HepG2 (cell line): ENCODE data around the gene RPRD1A. TPM values are rescaled to one million over a fixed set of nuclear protein-coding genes. Genes with fewer than 3 reads are reported as not detected.

ENCODE experiments used
- DMTF1 ChIP-seq: sonication (generic); formaldehyde crosslinking; IDR thresholded peaks from 2 replicates; pipeline ENCODE4 v1.4.0; 2020; ENCODE audit warnings: mild to moderate bottlenecking, missing genetic modification reagents
- HINFP ChIP-seq: sonication (generic); formaldehyde crosslinking; IDR thresholded peaks from 2 replicates; pipeline ENCODE4 v1.4.0; 2020; ENCODE audit warnings: low read depth, mild to moderate bottlenecking, missing genetic modification reagents
- HOXA3 ChIP-seq: sonication (generic); formaldehyde crosslinking; IDR thresholded peaks from 2 replicates; pipeline ENCODE4 v1.5.0; 2020; ENCODE audit warnings: missing genetic modification reagents
- KDM3A ChIP-seq: IDR thresholded peaks from 2 replicates; pipeline ENCODE4 v1.6.1; 2018; ENCODE audit warnings: low read depth, missing compliant biosample characterization
- MAZ ChIP-seq, 2 experiments: sonication (generic) in 1 of 2; formaldehyde crosslinking in 1 of 2; IDR thresholded peaks; 2 replicates each; pipeline versions ENCODE4 v1.5.0 to v1.6.1; 2012 to 2020; ENCODE audit warnings: low read depth in 2 of 2, mild to moderate bottlenecking in 2 of 2, borderline replicate concordance in 1 of 2, improper control_type of control experiment in 1 of 2, low read length in 1 of 2, missing genetic modification reagents in 1 of 2, moderate library complexity in 1 of 2
- NFYC ChIP-seq: IDR thresholded peaks from 2 replicates; pipeline ENCODE4 v1.6.1; 2016; ENCODE audit warnings: missing genetic modification reagents, missing compliant biosample characterization
- PCBP1 ChIP-seq: fragments of 200-400 bp; formaldehyde crosslinking; IDR thresholded peaks from 2 replicates; pipeline ENCODE4 v1.6.1; 2017; ENCODE audit warnings: mild to moderate bottlenecking, low read depth, low read length, borderline replicate concordance
- PLSCR1 ChIP-seq: sonication (generic); formaldehyde crosslinking; IDR thresholded peaks from 2 replicates; pipeline ENCODE4 v1.5.0; 2020; ENCODE audit warnings: missing genetic modification reagents, mild to moderate bottlenecking, borderline replicate concordance
- SRSF9 ChIP-seq: fragments of 200-400 bp; formaldehyde crosslinking; IDR thresholded peaks from 2 replicates; pipeline ENCODE4 v1.6.1; 2018; ENCODE audit warnings: borderline replicate concordance, mild to moderate bottlenecking, low read depth, low read length; ENCODE audit not compliant: insufficient read depth, poor library complexity, severe bottlenecking
- ZFP36L2 ChIP-seq: sonication (generic); formaldehyde crosslinking; IDR thresholded peaks from 2 replicates; pipeline ENCODE4 v1.4.0; 2020; ENCODE audit warnings: missing genetic modification reagents
- ZFP82 ChIP-seq: sonication (generic); formaldehyde crosslinking; IDR thresholded peaks from 2 replicates; pipeline ENCODE4 v1.5.1; 2020; ENCODE audit warnings: mild to moderate bottlenecking, missing genetic modification reagents, borderline replicate concordance
- ZNF10 ChIP-seq: sonication (generic); formaldehyde crosslinking; IDR thresholded peaks from 2 replicates; pipeline ENCODE4 v1.4.0; 2020; ENCODE audit warnings: mild to moderate bottlenecking, low read depth, missing genetic modification reagents, borderline replicate concordance
- ZNF274 ChIP-seq: sonication (generic); formaldehyde crosslinking; IDR thresholded peaks from 2 replicates; pipeline ENCODE4 v1.5.1; 2020; ENCODE audit warnings: mild to moderate bottlenecking, missing genetic modification reagents
- ZNF276 ChIP-seq: sonication (generic); formaldehyde crosslinking; IDR thresholded peaks from 2 replicates; pipeline ENCODE4 v1.4.0; 2020; ENCODE audit warnings: mild to moderate bottlenecking, low read depth, missing genetic modification reagents
- ZNF335 ChIP-seq: sonication (generic); formaldehyde crosslinking; IDR thresholded peaks from 2 replicates; pipeline ENCODE4 v1.4.0; 2020; ENCODE audit warnings: missing genetic modification reagents
- ZNF441 ChIP-seq: sonication (generic); formaldehyde crosslinking; IDR thresholded peaks from 2 replicates; pipeline ENCODE4 v1.7.0; 2021; ENCODE audit warnings: missing genetic modification reagents, borderline replicate concordance
- ZNF543 ChIP-seq: sonication (generic); formaldehyde crosslinking; IDR thresholded peaks from 2 replicates; pipeline ENCODE4 v1.4.0; 2020; ENCODE audit warnings: mild to moderate bottlenecking, missing genetic modification reagents
- ZNF605 ChIP-seq: sonication (generic); formaldehyde crosslinking; IDR thresholded peaks from 2 replicates; pipeline ENCODE4 v1.8.0; 2022; ENCODE audit warnings: mild to moderate bottlenecking, missing genetic modification reagents
- ZNF660 ChIP-seq: sonication (generic); formaldehyde crosslinking; IDR thresholded peaks from 2 replicates; pipeline ENCODE4 v1.5.1; 2020; ENCODE audit warnings: mild to moderate bottlenecking, low read depth, missing genetic modification reagents, borderline replicate concordance
- ZNF749 ChIP-seq: sonication (generic); formaldehyde crosslinking; IDR thresholded peaks from 2 replicates; pipeline ENCODE4 v1.8.0; 2022; ENCODE audit warnings: mild to moderate bottlenecking, missing genetic modification reagents, moderate library complexity, borderline replicate concordance
- polyA plus RNA-seq, 8 experiments: library from polyadenylated mRNA; depleted of rRNA in 3 of 8; stranded (reverse) in 7 of 8; unstranded in 1 of 8; fragments of >200 nt; fragmentation: Illumina TruSeq in 4 of 8; extraction: Trizol in 4 of 8; gene quantifications; 2 replicates each; pipeline versions ENCODE4 v1.2.1 to v1.2.3, GENCODE V29; 2011 to 2016; ENCODE audit warnings: low read depth in 4 of 8, missing spikeins in 1 of 8, mixed read lengths in 1 of 8; ENCODE audit not compliant: insufficient read depth in 1 of 8
- total RNA-seq, 5 experiments: library from RNA; depleted of rRNA; stranded (reverse); fragments of >200 nt; fragmentation: Illumina TruSeq; extraction: Trizol; gene quantifications; 2 replicates each; pipeline ENCODE4 v1.2.3, GENCODE V29; 2016; ENCODE audit warnings: low read depth in 1 of 5

RPRD1A gene
- total and polyA plus RNA-seq, 2 of the 13 experiments (the other 11 are each of a cell fraction or from before 2014, with no cell fraction given), result 42.5 to 78.2 TPM

GRCh38 chr18:35972197-35973000 lies 95.0 kb downstream of the RPRD1A start, which contains the start of gene RMP24 (continued):
- no peak for TF ChIP-seq DMTF1 (CRISPR knock-in tag)
- peak; percentile 73; the same call in 1 of the 2 replicates for TF ChIP-seq PCBP1
- TF ChIP-seq ZNF749 (CRISPR knock-in tag), result peak; percentile 88
- TF ChIP-seq ZNF276 (CRISPR knock-in tag), result 0 out of 2 replicates have a peak, but pooled peaks have one; percentile 43
- 0 out of 2 replicates have a peak, but pooled peaks have one; percentile 72 for TF ChIP-seq ZFP82 (CRISPR knock-in tag)
- TF ChIP-seq ZNF10 (CRISPR knock-in tag), result no peak
- peak; percentile 21 for TF ChIP-seq NFYC (CRISPR knock-in tag)
- no peak; the same call in 1 of the 2 replicates for TF ChIP-seq ZFP36L2 (CRISPR knock-in tag)
- no peak for TF ChIP-seq HINFP (CRISPR knock-in tag)
- no peak for TF ChIP-seq SRSF9
- TF ChIP-seq KDM3A (CRISPR knock-in tag), result peak; percentile 80; the same call in 1 of the 2 replicates
- TF ChIP-seq MAZ (IDR thresholded peaks at IDR 0.05; ENCODE audit: borderline replicate concordance, low read depth, low read length), result peak; percentile 83
- peak; percentile 9; the same call in 1 of the 2 replicates for TF ChIP-seq MAZ (CRISPR knock-in tag; IDR thresholded peaks at IDR 0.05; ENCODE audit: low read depth)
- TF ChIP-seq ZNF441, result peak; percentile 53; the same call in 1 of the 2 replicates
- TF ChIP-seq PLSCR1 (CRISPR knock-in tag), result no peak
- TF ChIP-seq ZNF274 (CRISPR knock-in tag), result peak; percentile 73; the same call in 1 of the 2 replicates
- TF ChIP-seq HOXA3 (CRISPR knock-in tag), result peak; percentile 95
- peak; percentile 77 for TF ChIP-seq ZNF605 (CRISPR knock-in tag)
- no peak for TF ChIP-seq ZNF660 (CRISPR knock-in tag)
- peak; percentile 96 for TF ChIP-seq ZNF543
- no peak; the same call in 1 of the 2 replicates for TF ChIP-seq ZNF335 (CRISPR knock-in tag)
